GM18909 (cell line): ENCODE data around the gene CDX1.

Experiments used
- ATAC-seq: cut with Tn5 transposase; IDR thresholded peaks from one replicate; pipeline ENCODE4 v1.9.1; 2021; ENCODE audit warnings: mild to moderate bottlenecking; ENCODE audit not compliant: unreplicated experiment, poor library complexity

The CDX1 gene

GRCh38 chr5:150130493-150130922 is 36.1 kb upstream of the CDX1 start:
- no peak for ATAC-seq

- no peak for ATAC-seq
These were observed 35.1 kb upstream of the CDX1 start for GRCh38 chr5:150131461-150131860.

DNA sequence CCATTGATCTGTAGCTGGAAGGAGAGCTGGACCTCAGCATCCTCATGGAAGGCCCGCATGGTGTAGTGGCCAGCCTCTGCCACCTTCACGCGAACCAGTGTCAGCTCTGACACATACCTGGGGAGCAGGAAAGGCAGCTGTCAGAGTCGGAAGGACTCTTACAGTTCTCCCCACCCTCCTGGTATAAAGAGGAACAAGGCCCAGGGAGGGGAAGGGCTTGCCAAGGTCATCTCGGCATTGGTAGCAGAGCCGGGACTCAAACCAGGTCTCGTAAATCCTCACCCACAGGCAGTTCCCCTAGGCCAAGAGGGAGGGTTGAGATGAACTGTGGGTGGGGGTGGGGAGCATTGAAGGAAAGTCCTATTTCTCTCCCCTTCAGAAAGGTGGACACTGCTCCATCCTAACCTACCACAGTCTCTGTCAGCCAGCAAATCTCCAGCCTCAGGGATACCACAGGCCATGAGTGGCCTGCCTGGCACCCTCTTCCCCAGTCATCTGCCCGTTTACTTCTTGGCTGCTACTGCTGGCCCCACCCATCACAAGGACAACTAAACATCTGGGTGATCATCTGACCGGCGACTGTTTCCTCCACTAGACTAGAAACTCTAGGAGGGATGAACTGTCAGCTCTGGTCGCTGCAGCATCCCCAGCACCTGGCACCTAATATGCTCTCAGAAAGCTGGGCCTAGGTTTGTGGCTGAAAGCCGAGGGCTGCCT is 34.4 kb upstream of the CDX1 start:
- ATAC-seq, result no peak

- no peak for ATAC-seq
These were observed 33.8 kb upstream of the CDX1 start for GRCh38 chr5:150132740-150133139.

DNA sequence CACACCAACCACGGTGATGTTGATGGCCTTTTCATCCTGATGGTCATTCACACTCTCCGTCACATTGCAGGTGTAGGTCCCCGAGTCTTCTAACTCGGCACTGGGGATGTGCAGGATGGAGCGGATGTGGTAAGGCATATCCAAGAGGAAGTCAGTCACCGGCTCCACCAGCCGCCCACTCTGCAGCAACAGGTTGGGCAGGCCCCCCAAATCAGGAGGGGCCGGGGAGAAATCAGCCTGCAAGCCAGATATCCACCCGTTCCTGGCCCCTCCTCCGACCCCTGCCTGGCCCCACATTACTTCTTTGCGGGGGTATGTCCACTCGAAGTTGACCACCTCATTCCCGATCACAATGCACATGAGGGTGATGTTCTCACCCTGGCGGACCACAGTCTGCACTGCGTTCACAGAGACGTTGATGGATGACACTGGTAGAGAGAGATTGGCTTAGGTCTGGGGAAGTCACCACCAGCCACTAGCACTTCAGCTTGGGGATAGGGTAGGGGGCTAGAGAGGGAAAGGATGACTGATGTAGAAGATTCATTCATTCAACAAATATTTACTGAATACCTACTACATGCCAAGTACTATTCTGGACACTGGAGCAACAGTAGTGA is 32.9 kb upstream of the CDX1 start:
- ATAC-seq, result no peak

DNA sequence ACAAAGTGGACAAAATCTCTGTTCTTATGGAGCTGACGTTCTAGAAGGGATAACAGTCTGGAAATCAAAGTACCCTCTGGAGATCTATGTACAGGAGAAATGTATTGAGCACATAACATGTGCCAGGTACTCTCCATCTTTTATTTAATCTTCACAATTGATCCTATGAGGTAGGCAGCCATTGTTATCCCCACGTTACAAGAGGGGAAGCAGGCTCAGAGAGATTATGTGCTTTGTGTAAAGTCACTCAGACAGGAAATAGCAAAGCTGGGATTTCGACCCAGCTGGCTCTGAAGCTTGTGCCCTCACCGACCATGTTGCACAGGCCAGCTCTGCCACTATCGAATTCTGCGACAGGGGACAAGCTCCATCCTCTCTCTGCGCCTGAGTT is 32.4 kb upstream of the CDX1 start:
- ATAC-seq, result no peak

GRCh38 chr5:150135557-150136304 is 30.8 kb upstream of the CDX1 start:
- ATAC-seq, result no peak

DNA sequence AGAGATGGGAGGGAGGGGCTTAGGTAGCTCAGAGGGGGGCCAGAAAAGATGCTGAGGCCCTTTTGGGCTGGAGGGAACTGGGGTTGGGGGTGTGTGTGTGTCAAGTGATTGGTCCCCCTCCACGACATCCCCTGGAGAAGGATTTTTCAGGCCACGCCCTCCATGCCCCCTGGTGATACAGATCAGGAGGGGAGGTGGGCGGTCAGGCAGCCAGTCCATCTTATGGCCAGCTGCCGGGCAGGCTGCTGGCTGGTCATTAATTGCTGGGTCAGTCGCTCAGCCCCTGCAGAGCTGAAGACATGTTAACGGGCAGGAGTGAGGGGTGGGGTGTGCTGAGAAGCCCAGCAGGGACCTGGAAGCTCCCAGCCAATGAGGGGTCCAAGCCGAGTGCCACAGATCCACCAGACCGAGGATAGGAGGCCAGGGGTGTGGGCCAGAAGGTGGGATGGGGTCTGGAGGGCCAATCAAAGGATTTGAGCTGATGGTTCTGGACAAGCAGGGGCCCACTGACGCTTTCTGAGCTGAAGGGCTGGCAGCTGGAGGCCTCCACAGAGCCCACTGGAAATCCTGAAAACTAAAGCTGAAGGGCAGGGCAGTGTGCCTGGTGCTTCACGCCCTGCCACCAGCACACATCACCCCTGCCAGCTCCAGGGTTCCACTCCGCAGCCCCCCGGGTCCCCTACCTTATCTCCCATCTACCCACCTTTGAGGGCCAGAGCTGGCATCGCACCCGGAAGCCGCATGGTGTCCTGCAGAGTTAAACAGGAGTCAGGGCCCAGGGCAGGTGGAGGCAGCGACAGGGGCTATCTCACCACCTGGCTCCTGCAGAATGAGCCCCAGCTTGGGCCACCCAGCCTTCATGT is 30.0 kb upstream of the CDX1 start:
- no peak for ATAC-seq

DNA sequence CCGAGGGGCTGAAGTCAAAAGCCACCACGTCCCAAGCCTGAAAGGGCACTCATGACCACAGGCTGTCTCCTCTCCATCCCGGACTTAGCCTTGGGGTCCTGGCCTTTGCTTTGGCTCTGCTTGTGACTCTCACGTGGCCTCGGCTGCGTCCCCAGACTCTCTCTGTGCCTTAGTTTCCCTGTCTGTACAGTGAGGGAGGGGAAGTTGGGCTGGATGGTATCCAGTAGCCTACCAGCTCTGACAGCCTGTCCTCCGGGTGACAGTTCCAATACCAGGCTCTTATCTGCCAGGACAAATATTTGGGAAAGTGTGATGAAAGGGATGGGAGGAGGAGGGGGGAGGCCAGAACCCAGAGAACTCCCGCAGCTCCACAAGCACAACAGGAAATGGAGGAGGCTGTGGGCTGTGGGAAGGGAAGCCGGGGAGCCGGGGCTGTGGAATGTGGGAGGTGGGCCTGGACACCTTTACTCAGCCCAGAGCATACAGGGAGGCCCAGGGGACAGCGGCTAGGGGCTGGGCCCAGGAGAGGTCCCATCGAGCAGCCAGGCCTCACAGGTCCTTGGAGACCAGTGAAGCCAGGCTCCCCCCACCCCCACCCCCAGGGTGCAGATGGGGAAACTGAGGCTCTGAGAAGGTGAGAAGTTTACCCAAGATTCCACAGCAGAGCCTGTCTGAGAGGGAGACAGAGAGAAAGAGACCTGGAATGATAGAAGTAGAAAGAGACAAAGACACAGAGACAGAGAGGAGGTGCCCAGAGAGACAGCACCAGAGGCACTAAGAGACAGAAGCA is 29.2 kb upstream of the CDX1 start:
- no peak for ATAC-seq

DNA sequence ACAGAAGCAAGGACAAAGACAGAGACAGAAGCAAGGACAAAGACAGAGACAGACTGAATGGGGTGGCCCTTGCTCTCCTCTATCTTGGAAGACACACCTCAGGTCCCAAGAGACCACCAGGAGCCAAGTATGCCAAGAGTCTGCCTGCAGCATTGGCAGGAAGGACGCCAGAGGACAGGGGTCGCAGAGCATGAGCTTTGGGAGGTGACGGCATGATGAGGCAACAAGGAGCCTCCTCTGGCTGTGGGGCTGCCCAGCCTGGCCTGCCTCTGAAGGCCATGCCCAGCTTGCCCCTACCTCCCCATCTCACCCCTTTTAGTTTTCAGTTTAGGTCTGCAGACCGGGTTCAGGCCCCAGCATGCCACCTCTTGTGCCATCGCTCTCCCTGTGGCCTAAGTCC is 28.6 kb upstream of the CDX1 start:
- no peak for ATAC-seq

GRCh38 chr5:150138551-150139265 is 27.9 kb upstream of the CDX1 start:
- ATAC-seq, result no peak

- no peak for ATAC-seq
These were observed 27.2 kb upstream of the CDX1 start for GRCh38 chr5:150139334-150139733.

DNA sequence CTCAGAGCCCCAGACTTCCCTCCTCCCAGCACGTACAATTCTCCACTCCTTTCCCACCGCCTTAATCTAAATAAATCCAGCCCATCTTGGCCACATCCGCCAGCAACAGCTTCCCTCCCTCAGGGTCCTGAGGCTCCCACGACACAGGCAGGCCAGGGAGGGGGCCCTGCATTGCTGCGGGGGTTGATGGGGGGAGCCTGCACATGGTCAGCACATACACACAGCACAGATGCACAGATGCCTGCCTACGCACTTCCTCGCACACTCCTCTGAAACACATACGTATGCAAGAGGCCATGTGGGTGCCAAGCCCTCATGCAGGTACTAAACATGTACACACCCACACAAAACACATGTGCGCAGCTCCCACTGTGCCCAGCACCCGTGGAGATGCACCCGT is 25.7 kb upstream of the CDX1 start:
- ATAC-seq, result no peak

DNA sequence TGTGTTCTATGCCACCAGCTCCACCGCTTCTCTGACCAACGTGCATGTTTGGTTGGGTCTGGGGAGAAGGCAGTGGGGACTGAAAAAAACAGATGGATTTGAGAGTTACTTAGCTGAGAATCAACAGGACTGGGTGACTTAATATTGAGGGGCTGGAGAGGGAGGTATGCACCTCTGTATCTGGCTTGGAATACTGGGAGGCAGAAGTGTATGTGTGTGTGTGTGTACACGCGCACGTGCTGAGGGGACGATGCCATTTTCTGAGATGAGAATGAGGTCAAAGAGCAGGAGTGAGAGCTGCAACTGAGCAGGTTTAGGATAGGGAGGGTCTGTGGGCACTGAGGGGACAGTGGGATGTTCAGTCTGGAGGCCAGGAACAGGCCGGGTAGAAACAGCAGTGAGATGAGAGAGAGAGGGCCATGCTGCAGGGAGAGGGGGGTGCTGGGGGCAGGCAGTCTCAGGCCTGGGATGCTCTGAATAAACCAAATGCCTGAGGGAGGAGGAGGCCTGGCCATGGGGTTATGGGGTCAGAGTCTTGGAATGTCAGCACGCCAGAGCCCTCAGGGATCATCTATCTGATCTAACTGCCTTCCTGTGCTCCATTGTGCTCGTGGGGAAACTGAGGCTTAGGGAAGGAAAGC is 24.9 kb upstream of the CDX1 start:
- no peak for ATAC-seq

GRCh38 chr5:150142185-150142958 is 24.2 kb upstream of the CDX1 start:
- no peak for ATAC-seq

GRCh38 chr5:150142959-150143349 is 23.6 kb upstream of the CDX1 start:
- ATAC-seq, result no peak

DNA sequence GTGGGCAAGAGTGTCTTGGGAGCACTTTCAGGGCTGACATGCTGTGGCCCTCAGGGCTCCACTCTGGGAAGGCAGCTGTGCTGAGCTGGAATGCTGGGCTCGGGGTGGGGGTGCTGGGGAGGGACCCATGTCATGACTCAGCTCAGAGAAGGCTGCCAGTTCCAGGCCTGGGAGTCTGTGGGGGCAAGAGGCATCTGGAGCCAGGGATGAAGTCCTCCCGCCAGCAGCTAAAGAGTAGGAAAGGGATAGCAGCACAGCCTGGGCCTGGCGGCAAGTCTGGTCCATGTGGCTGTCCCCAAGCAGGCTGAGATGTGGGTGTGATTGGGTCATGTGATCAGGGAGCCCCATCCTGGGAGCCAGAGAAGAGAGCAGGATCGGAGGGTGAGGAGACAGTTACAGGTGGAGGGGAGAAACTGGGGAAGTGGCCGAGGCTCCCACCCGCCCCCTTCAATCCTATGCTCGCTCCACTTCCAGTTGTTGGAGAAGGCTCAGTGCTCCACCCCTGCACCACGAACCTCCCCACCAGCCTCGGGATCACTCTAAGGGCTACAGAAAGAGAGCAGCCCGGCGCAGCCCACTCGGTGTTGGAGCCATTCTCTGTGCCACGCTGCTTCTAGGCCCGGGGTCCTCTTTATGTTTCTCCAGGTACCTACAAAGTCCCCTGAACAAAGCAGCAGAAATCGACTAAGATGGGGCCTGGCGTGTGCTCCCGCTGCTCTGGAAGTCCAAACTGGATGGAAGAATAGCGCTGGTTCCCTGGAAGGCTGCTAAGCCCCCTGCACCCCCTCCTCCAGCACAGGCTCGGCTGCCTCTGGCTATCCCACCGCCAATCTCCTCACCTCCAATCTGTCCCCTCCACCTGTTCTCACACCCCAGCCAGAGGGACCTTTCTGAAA is 23.0 kb upstream of the CDX1 start:
- no peak for ATAC-seq
